Nephron (organoid): Measurements from ENCODE around the gene GNAI3.

Experiments
- H3K27ac Mint-ChIP-seq, 3 experiments: 2 replicates each; pipeline ENCODE4 v1.8.0; 2020; ENCODE audit warnings: mixed read lengths in 3 of 3, mild to moderate bottlenecking in 2 of 3, moderate library complexity in 1 of 3
- H3K27me3 Mint-ChIP-seq: 2 replicates; pipeline ENCODE4 v1.8.0; 2021; ENCODE audit warnings: low read depth, mild to moderate bottlenecking, moderate library complexity, mixed read lengths
- H3K36me3 Mint-ChIP-seq: 2 replicates; pipeline ENCODE4 v1.8.0; 2020; ENCODE audit warnings: low read depth, mixed read lengths
- H3K4me1 Mint-ChIP-seq: 2 replicates; pipeline ENCODE4 v1.8.0; 2020; ENCODE audit warnings: mixed read lengths
- H3K4me3 Mint-ChIP-seq, 3 experiments: 2 replicates each; pipeline ENCODE4 v1.8.0; 2020; ENCODE audit warnings: mild to moderate bottlenecking in 3 of 3, mixed read lengths in 3 of 3, moderate library complexity in 2 of 3
- H3K9me3 Mint-ChIP-seq: 2 replicates; pipeline ENCODE4 v1.8.0; 2020; ENCODE audit warnings: mixed read lengths
- CTCF ChIP-seq, 3 experiments: fragments of 200-600 bp; sonication (generic); IDR thresholded peaks; one replicate each; pipeline ENCODE4 v1.5.0; 2021; ENCODE audit warnings: antibody characterized with exemption in 3 of 3; ENCODE audit not compliant: unreplicated experiment in 3 of 3

GNAI3 gene

GRCh38 chr1:109630081-109630897 lies 81.9 kb downstream of the GNAI3 start:
- Mint-ChIP-seq H3K9me3 (no peaks in the 10 kb centered on the region), H3K4me3 (no peak overlapping the region), H3K4me1 (peaks cover 40% of the 10 kb centered on the region), H3K27me3 (no peaks in the 10 kb centered on the region), H3K27ac (no peak overlapping the region), H3K36me3 (peaks cover 49% of the 10 kb centered on the region)
- TF ChIP-seq CTCF (IDR thresholded peaks at IDR 0.05; ENCODE audit: unreplicated experiment in 3 of 3): peak in 1 of 3 experiments; percentile 14

GRCh38 chr1:109630898-109631512 lies 82.6 kb downstream of the GNAI3 start:
- Mint-ChIP-seq H3K9me3 (no peaks in the 10 kb centered on the region), H3K4me1 (peaks cover 39% of the 10 kb centered on the region), H3K4me3 (no peak overlapping the region), H3K27ac (peak overlapping the region in 1 of 3 experiments; percentile 63), H3K36me3 (peaks cover 47% of the 10 kb centered on the region), H3K27me3 (no peaks in the 10 kb centered on the region)
- no peak for TF ChIP-seq CTCF (IDR thresholded peaks at IDR 0.05; ENCODE audit: unreplicated experiment in 3 of 3)

- H3K9me3 Mint-ChIP-seq: no peaks in the 10 kb centered on the region
- TF ChIP-seq CTCF (IDR thresholded peaks at IDR 0.05; ENCODE audit: unreplicated experiment in 3 of 3): no peak
- peaks cover 46% of the 10 kb centered on the region for H3K4me1 Mint-ChIP-seq
Measured at GRCh38 chr1:109631513-109632505, 83.4 kb downstream of the GNAI3 start.

GRCh38 chr1:109632671-109633346 lies 84.4 kb downstream of the GNAI3 start:
- peaks cover 36% of the 10 kb centered on the region for H3K36me3 Mint-ChIP-seq

More at GRCh38 chr1:109631513-109632505, 83.4 kb downstream of the GNAI3 start:
- Mint-ChIP-seq H3K27me3 (no peaks in the 10 kb centered on the region), H3K4me3 (no peak overlapping the region), H3K36me3 (peaks cover 42% of the 10 kb centered on the region), H3K27ac (peak overlapping the region; percentile 63 to 83 (median 81))

More at GRCh38 chr1:109632671-109633346, 84.4 kb downstream of the GNAI3 start:
- Mint-ChIP-seq H3K27ac (peak overlapping the region; percentile 63 to 83 (median 81)), H3K4me1 (peaks cover 46% of the 10 kb centered on the region), H3K9me3 (no peaks in the 10 kb centered on the region), H3K4me3 (no peak overlapping the region), H3K27me3 (no peaks in the 10 kb centered on the region)
- TF ChIP-seq CTCF (IDR thresholded peaks at IDR 0.05; ENCODE audit: unreplicated experiment in 3 of 3): no peak
